Posterior cingulate gyrus (tissue), 11 donors: ENCODE results near the gene BTNL8.
A peak's percentile ranks its signal among the peaks of the same experiment; 100 is the strongest.
"Not testable (repeated sequence)": the region's sequence is repeated elsewhere in the genome, so short reads cannot be mapped to it uniquely, and the experiment has no call there.

Experiments
- DNase-seq, 10 donors: peaks; one replicate each; pipeline versions ENCODE4 v3.0.0 to v3.0.0-alpha.2; 2020 to 2021; ENCODE audit warnings: mixed read lengths in 3 of 10
- intact Hi-C: fragments of 100-400 bp; cut with DNase I; formaldehyde crosslinking; loops from one replicate; pipeline ENCODE4 v1.15.1; 2023

Gene BTNL8

DNA sequence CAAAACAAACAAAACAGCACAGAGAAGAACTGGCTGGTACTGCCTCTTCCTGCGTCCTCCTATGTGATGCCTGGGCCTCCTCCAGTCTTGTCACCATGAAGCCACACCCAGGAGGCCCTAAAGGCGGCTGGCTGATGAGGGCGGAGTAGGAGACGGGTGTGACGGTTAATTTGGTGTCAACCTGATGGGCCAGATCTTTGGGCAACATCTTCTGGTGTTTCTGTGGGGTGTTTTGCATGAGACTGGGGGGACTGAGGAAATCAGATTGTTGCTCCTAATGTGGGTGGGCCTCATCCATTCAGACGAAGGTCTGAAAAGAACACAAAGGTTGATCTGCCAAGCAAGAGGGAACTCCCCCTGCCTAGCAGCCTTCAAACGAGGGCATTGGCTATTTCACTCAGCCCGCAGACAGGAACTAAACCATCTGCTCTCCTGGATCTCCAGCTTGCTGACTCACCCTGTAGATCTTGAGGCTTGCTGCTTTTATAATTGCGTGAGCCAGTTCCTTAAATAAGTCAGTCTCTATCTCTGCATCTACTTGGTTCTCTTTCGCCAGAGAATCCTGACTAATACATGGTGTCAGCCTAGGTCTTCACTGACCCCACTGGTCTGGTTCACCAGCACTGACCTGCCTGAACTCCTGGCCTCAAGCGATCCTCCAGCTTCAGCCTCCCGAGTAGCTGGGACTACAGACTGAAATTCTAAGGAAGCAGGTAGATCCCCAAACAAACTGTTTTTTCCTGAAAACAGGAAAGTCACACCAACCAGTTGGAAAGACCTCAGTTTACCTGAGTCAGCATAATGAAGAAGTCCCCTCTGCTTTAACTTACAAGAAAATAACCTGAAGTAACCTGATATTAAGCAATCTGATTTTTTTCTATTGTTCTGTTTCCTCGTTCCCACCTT, 25.1 kb upstream of the BTNL8 start:
- peak in 2 of 10 donors; percentile 12 to 23 for DNase-seq
- intact Hi-C loops = no loop called here

- intact Hi-C loops = no loop called here
- DNase-seq = no peak
These were observed 24.0 kb upstream of the BTNL8 start for GRCh38 chr5:180874804-180875582.

- no peak for DNase-seq
- intact Hi-C loops = no loop called here
These were observed 23.0 kb upstream of the BTNL8 start for GRCh38 chr5:180875860-180876426.

- intact Hi-C loops, DNase-seq: not testable (repeated sequence)
These were observed 13.0 kb upstream of the BTNL8 start for GRCh38 chr5:180885845-180886529.

DNA sequence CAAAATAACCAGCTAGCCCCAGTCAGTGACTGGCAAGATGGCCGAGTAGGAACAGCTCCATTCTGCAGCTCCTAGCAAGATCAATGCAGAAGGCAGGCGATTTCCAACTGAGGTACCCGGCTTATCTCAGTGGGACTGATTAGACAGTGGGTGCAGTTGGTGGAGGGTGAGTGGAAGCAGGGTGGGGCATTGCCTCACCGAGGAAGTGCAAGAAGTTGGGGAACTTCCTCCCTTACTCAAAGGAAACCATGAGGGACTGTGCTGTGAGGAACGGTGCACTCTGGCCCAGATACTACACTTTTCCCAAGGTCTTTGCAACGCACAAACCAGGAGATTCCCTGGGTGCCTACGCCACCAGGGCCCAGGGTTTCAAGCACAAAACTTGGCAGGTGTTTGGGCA, 9.6 kb upstream of the BTNL8 start:
- intact Hi-C loops = no loop called here
- DNase-seq = no peak

DNA sequence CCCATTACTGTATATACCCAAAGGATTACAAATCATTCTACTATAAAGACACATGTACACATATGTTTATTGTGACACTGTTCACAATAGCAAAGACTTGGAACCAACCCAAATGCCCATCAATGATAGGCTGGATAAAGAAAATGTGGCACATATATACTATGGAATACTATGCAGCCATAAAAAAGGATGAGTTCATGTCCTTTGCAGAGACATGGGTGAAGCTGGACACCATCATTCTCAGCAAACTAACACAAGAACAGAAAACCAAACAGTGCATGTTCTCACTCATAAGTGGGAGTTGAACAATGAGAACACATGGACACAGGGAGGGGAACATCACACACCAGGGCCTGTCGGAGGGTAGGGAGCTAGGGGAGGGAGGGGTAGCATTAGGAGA, 3.6 kb upstream of the BTNL8 start:
- DNase-seq, intact Hi-C loops: not testable (repeated sequence)

- DNase-seq = peak in 1 of 10 donors; percentile 52
- intact Hi-C loops = no loop called here
These were observed 1.2 kb downstream of the BTNL8 start for GRCh38 chr5:180900178-180900577.

DNA sequence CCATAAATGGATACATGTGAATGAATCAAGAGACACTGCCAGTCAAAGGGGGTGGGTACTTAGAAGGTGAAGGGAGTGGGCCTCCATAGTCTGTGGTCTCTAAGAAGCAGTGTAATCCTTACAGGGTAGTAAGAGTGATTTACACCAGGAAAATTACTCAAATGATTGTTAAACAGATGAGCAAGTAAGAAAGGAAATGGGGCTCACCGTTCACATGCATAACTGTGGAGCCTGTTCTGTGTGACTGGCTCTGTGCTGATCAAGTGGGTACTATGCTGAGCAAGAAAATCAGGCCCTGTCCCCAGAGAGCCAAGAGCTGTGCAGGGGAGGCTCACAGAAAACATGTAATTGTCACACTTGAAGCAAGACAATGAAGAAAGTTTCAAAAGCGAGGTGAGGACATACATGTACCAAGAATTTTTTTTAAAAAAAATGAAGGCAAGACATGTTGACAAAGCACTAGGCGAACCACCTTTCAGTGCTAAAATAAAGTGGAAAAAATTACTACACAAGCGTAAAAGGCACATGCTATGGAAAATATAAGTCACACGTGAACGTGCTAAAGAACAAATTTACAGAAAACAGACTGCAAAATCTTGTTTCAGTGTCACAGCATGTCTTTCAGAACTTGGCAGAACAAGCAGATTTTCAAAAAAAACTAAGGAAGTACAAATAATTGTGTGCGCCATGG, 2.5 kb downstream of the BTNL8 start:
- no peak for DNase-seq
- intact Hi-C loops = no loop called here

- intact Hi-C loops = no loop called here
- no peak for DNase-seq
These were observed 9.4 kb downstream of the BTNL8 start for GRCh38 chr5:180908400-180908799.

- DNase-seq = no peak
- intact Hi-C loops = no loop called here
These were observed 10.2 kb downstream of the BTNL8 start for GRCh38 chr5:180908998-180909731.

GRCh38 chr5:180909782-180910181, 10.8 kb downstream of the BTNL8 start:
- intact Hi-C loops = no loop called here

DNA sequence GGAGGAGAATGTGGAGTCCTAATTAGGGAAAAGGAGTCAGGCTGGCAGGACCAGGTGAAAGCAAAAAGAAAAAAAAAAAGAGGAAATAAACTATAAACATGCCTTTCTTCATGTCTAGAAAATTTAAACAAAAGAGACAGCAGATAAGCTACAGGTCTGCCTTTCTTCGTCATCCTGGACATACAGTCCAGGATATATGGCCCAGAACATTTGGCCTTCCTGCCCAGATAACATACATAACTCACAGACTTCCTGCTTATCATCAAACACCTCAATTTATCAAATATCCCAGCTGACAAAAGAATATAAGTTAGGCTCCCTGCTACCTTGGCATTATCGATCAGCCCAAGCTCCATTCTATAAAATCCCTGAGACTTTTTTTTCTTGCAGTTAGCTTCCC, 11.2 kb downstream of the BTNL8 start:
- intact Hi-C loops = no loop called here
- no peak for DNase-seq

More at GRCh38 chr5:180909782-180910181, 10.8 kb downstream of the BTNL8 start:
- no peak for DNase-seq

DNA sequence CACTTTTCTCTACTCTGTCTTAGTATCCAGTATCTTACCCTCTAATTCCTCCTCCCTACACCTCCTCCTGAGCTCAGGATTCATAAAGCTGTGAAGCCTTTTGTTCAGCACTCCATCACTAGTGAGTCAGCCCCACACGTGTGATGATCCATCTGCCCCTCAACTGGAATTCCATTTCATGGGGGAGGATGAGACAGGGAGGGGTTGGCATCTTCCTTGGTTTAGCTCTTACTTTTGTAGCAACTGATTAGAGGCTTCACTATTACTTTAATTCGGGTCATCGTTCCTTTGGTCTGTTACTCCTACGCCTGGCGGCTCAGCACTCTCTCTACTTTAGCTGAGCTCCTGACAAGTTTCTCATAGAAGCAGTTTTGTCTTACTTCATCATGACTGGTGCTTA, 11.8 kb downstream of the BTNL8 start:
- DNase-seq = no peak
- intact Hi-C loops = no loop called here

DNA sequence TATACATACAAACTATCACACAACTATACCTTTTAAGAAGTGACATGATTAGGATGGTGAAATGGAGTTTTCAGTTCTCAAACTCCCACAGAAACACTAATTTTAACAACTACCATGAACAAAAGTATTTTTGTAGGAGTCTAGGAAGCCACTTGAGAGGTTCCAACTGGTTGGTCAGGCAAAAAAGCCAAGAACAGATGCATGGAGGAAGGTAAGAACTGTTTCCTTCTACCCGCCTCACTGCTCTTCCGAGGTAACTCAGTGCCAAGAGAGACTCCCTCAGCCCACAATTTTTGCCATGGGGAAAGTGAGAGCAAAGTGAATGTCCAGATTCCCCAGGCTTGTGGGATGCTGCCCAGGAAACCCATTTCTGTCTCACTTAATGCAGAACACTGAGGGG, 15.7 kb downstream of the BTNL8 start:
- no peak for DNase-seq
- intact Hi-C loops = no loop called here

DNA sequence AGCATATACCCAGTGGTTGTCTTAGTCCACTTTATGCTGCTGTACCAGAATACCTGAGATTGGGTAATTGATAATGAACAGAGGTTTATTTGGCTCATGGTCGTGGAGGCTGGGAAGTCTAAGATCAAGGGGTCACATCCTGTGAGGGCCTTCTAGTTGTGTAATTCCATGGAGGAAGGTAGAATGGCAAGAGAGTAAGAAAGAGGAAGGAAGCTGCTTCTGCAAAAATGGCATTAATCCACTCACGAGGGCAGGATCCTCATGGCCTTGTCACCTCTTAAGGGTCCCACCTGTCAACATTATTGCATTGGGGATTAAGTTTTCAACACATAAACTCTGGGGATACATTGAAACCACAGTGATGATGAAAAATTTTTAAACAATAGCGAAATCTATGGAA, 17.0 kb downstream of the BTNL8 start:
- intact Hi-C loops = no loop called here
- no peak for DNase-seq

GRCh38 chr5:180918380-180918779, 19.4 kb downstream of the BTNL8 start:
- intact Hi-C loops = no loop called here
- no peak for DNase-seq

DNA sequence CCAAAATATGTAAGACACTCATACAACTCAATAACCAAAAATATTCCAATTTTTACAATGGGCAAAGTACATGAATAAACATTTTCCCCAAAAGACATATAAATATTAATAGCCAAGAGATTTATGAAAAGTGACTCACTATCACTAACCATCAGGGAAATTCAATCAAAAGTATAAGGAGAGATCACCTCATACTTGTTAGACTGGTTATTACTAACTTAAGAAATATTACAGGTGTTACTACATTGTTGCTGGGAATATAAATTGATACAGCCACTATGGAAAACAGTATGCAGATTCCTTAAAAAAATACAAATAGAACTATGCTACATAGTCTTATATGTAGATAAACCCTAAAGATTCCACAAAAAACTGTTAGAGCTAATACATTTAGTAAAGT, 21.8 kb downstream of the BTNL8 start:
- no peak for DNase-seq
- intact Hi-C loops = no loop called here

GRCh38 chr5:180922932-180923331, 24.0 kb downstream of the BTNL8 start:
- DNase-seq = no peak
- intact Hi-C loops = no loop called here

GRCh38 chr5:180932660-180933059, 33.7 kb downstream of the BTNL8 start:
- intact Hi-C loops = no loop called here
- DNase-seq = no peak

- no peak for DNase-seq
- intact Hi-C loops = no loop called here
These were observed 36.2 kb downstream of the BTNL8 start for GRCh38 chr5:180935203-180935602.
